ENCODE results near the gene GAS7. TPM values are rescaled to one million over a fixed set of nuclear protein-coding genes. Genes with fewer than 3 reads are reported as not detected.

GAS7 gene
- total RNA-seq, 2 experiments from 2014 or later, result 0.27 to 0.44 TPM

- no peak overlapping the region for H3K27ac Mint-ChIP-seq
- ChIA-PET CTCF (no interaction called here), POLR2A (no interaction called here)
- no peak for DNase-seq
- H3K4me1 Mint-ChIP-seq, result no peaks in the 10 kb centered on the region
- no peaks in the 10 kb centered on the region for H3K9me3 Mint-ChIP-seq
- no peaks in the 10 kb centered on the region for H3K36me3 Mint-ChIP-seq (ENCODE audit: low read depth)
- H3K27me3 Mint-ChIP-seq, result no peaks in the 10 kb centered on the region
- H3K4me3 Mint-ChIP-seq, result no peak overlapping the region
These were observed 18.0 kb upstream of the GAS7 start for GRCh38 chr17:10216213-10216938.

GRCh38 chr17:10215286-10215685 is 16.9 kb upstream of the GAS7 start:
- Mint-ChIP-seq H3K4me3 (no peak overlapping the region), H3K9me3 (no peaks in the 10 kb centered on the region), H3K27me3 (no peaks in the 10 kb centered on the region), H3K27ac (no peak overlapping the region), H3K4me1 (no peaks in the 10 kb centered on the region), H3K36me3 (ENCODE audit: low read depth) (no peaks in the 10 kb centered on the region)
- no peak for DNase-seq
- ChIA-PET CTCF (no interaction called here), POLR2A (no interaction called here)

GRCh38 chr17:10211666-10212065 is 13.3 kb upstream of the GAS7 start:
- ChIA-PET POLR2A (no interaction called here), CTCF (no interaction called here)
- no peaks in the 10 kb centered on the region for H3K36me3 Mint-ChIP-seq (ENCODE audit: low read depth)
- H3K27ac Mint-ChIP-seq, result no peak overlapping the region
- no peak overlapping the region for H3K4me3 Mint-ChIP-seq
- H3K4me1 Mint-ChIP-seq, result no peaks in the 10 kb centered on the region
- H3K27me3 Mint-ChIP-seq, result no peaks in the 10 kb centered on the region
- no peaks in the 10 kb centered on the region for H3K9me3 Mint-ChIP-seq
- DNase-seq, result no peak

GRCh38 chr17:10210151-10210574 is 11.8 kb upstream of the GAS7 start:
- CTCF ChIA-PET, result interaction anchor here (1.0 kb wide), 1 partner anchor 21 kb away, joined by 3 read pairs; no protein-coding TSS in a partner anchor
- POLR2A ChIA-PET, result no interaction called here

GRCh38 chr17:10208604-10209193 is 10.3 kb upstream of the GAS7 start:
- ChIA-PET POLR2A (no interaction called here), CTCF (interaction anchor here (0.6 kb wide), 1 partner anchor 310 kb away, joined by 3 read pairs; no protein-coding TSS in a partner anchor)
- Mint-ChIP-seq H3K27ac (no peak overlapping the region), H3K4me1 (no peaks in the 10 kb centered on the region), H3K4me3 (no peak overlapping the region), H3K9me3 (peaks cover 19% of the 10 kb centered on the region), H3K27me3 (no peaks in the 10 kb centered on the region), H3K36me3 (ENCODE audit: low read depth) (no peaks in the 10 kb centered on the region)
- DNase-seq, result no peak

More at GRCh38 chr17:10210151-10210574, 11.8 kb upstream of the GAS7 start:
- no peak overlapping the region for H3K4me3 Mint-ChIP-seq
- peaks cover 10% of the 10 kb centered on the region for H3K9me3 Mint-ChIP-seq
- no peak for DNase-seq
- H3K36me3 Mint-ChIP-seq (ENCODE audit: low read depth), result no peaks in the 10 kb centered on the region
- H3K27ac Mint-ChIP-seq, result no peak overlapping the region
- no peaks in the 10 kb centered on the region for H3K4me1 Mint-ChIP-seq
- no peaks in the 10 kb centered on the region for H3K27me3 Mint-ChIP-seq

GRCh38 chr17:10207153-10207552 is 8.7 kb upstream of the GAS7 start:
- peaks cover 25% of the 10 kb centered on the region for H3K9me3 Mint-ChIP-seq
- DNase-seq, result no peak

GRCh38 chr17:10205549-10206185 is 7.3 kb upstream of the GAS7 start:
- Mint-ChIP-seq H3K36me3 (ENCODE audit: low read depth) (no peaks in the 10 kb centered on the region), H3K27me3 (peaks cover 9% of the 10 kb centered on the region), H3K4me3 (no peak overlapping the region), H3K4me1 (no peaks in the 10 kb centered on the region), H3K9me3 (peaks cover 25% of the 10 kb centered on the region), H3K27ac (no peak overlapping the region)
- DNase-seq, result no peak
- ChIA-PET POLR2A (no interaction called here), CTCF (interaction anchor here (1.2 kb wide), 1 partner anchor 13 kb away, joined by 5 read pairs; no protein-coding TSS in a partner anchor)

More at GRCh38 chr17:10207153-10207552, 8.7 kb upstream of the GAS7 start:
- Mint-ChIP-seq H3K27me3 (no peaks in the 10 kb centered on the region), H3K4me3 (no peak overlapping the region), H3K4me1 (no peaks in the 10 kb centered on the region), H3K36me3 (ENCODE audit: low read depth) (no peaks in the 10 kb centered on the region), H3K27ac (no peak overlapping the region)
- ChIA-PET POLR2A (no interaction called here), CTCF (no interaction called here)

- H3K4me1 Mint-ChIP-seq, result peaks cover 7% of the 10 kb centered on the region
- peaks cover 3% of the 10 kb centered on the region for H3K36me3 Mint-ChIP-seq (ENCODE audit: low read depth)
- ChIA-PET POLR2A (no interaction called here), CTCF (no interaction called here)
- peaks cover 27% of the 10 kb centered on the region for H3K27me3 Mint-ChIP-seq
- H3K9me3 Mint-ChIP-seq, result peaks cover 25% of the 10 kb centered on the region
- no peak overlapping the region for H3K4me3 Mint-ChIP-seq
- no peak for DNase-seq
- no peak overlapping the region for H3K27ac Mint-ChIP-seq
These were observed 3.3 kb upstream of the GAS7 start for GRCh38 chr17:10201680-10202079.

- peaks cover 19% of the 10 kb centered on the region for H3K9me3 Mint-ChIP-seq
- H3K27me3 Mint-ChIP-seq, result peaks cover 33% of the 10 kb centered on the region
- peaks cover 3% of the 10 kb centered on the region for H3K36me3 Mint-ChIP-seq (ENCODE audit: low read depth)
- ChIA-PET CTCF (no interaction called here), POLR2A (no interaction called here)
- no peak for DNase-seq
- H3K4me3 Mint-ChIP-seq, result no peak overlapping the region
- no peak overlapping the region for H3K27ac Mint-ChIP-seq
- peaks cover 7% of the 10 kb centered on the region for H3K4me1 Mint-ChIP-seq
These were observed 2.2 kb upstream of the GAS7 start for GRCh38 chr17:10200645-10201044.

- no peak overlapping the region for H3K27ac Mint-ChIP-seq
- CTCF ChIA-PET, result no interaction called here
These were observed 1.6 kb upstream of the GAS7 start for GRCh38 chr17:10200016-10200415.

GRCh38 chr17:10197721-10198508 is 491 bp downstream of the GAS7 start:
- DNase-seq, result no peak
- Mint-ChIP-seq H3K27me3 (peaks cover 33% of the 10 kb centered on the region), H3K4me3 (no peak overlapping the region), H3K4me1 (peaks cover 7% of the 10 kb centered on the region), H3K36me3 (ENCODE audit: low read depth) (peaks cover 5% of the 10 kb centered on the region), H3K9me3 (peaks cover 17% of the 10 kb centered on the region), H3K27ac (no peak overlapping the region)
- POLR2A ChIA-PET, result no interaction called here
- CTCF ChIA-PET, result no interaction called here

More at GRCh38 chr17:10200016-10200415, 1.6 kb upstream of the GAS7 start:
- POLR2A ChIA-PET, result interaction anchor here (0.8 kb wide), 1 partner anchor 84 kb away, joined by 3 read pairs; no protein-coding TSS in a partner anchor
- no peak for DNase-seq
- H3K9me3 Mint-ChIP-seq, result peaks cover 16% of the 10 kb centered on the region
- H3K4me1 Mint-ChIP-seq, result peaks cover 7% of the 10 kb centered on the region
- H3K4me3 Mint-ChIP-seq, result peak overlapping the region; percentile 1
- H3K36me3 Mint-ChIP-seq (ENCODE audit: low read depth), result peaks cover 3% of the 10 kb centered on the region
- H3K27me3 Mint-ChIP-seq, result peaks cover 33% of the 10 kb centered on the region

- Mint-ChIP-seq H3K27ac (no peak overlapping the region), H3K4me3 (no peak overlapping the region)
These were observed 1.1 kb downstream of the GAS7 start for GRCh38 chr17:10197362-10197720.

GRCh38 chr17:10196941-10197340 is 1.5 kb downstream of the GAS7 start:
- H3K27ac Mint-ChIP-seq, result no peak overlapping the region
- H3K4me3 Mint-ChIP-seq, result no peak overlapping the region
- H3K36me3 Mint-ChIP-seq (ENCODE audit: low read depth), result peaks cover 5% of the 10 kb centered on the region
- peaks cover 33% of the 10 kb centered on the region for H3K27me3 Mint-ChIP-seq
- DNase-seq, result no peak
- H3K9me3 Mint-ChIP-seq, result peaks cover 18% of the 10 kb centered on the region
- H3K4me1 Mint-ChIP-seq, result peaks cover 7% of the 10 kb centered on the region
- ChIA-PET CTCF (no interaction called here), POLR2A (no interaction called here)

More at GRCh38 chr17:10197362-10197720, 1.1 kb downstream of the GAS7 start:
- no peak for DNase-seq
- peaks cover 7% of the 10 kb centered on the region for H3K4me1 Mint-ChIP-seq
- ChIA-PET POLR2A (no interaction called here), CTCF (no interaction called here)
- H3K36me3 Mint-ChIP-seq (ENCODE audit: low read depth), result peaks cover 5% of the 10 kb centered on the region
- peaks cover 15% of the 10 kb centered on the region for H3K9me3 Mint-ChIP-seq
- peaks cover 33% of the 10 kb centered on the region for H3K27me3 Mint-ChIP-seq
